Measurements from ENCODE around the gene TMIGD1.
A peak's percentile ranks its signal among the peaks of the same experiment; 100 is the strongest.
"Not testable (repeated sequence)": the region's sequence is repeated elsewhere in the genome, so short reads cannot be mapped to it uniquely, and the experiment has no call there.

TMIGD1 gene

DNA sequence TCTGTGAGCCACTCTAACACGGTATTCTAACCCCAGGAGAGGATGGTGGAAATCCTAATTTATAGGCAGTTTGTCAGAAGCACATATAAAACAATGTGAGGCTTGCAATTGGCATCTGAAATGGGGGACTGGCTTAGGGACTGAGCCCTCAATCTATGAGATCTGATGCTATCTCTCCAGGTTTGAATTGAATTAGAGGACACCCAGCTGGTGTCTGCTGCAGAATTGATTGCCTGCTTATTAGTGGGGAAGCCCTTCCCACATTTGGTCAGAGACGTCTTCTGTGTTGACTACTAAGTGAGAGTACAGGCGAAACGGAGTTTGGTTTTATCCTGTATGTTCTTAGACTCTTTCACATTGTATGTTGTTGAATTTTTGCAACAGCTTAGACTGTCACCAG is 13.6 kb upstream of the TMIGD1 start:
- H3K4me3 ChIP-seq (replicated peaks in 1 of 2; ENCODE audit: low read depth in 2 of 2, low read length in 2 of 2), result no peak overlapping the region
- TF ChIP-seq, protein P1, sequence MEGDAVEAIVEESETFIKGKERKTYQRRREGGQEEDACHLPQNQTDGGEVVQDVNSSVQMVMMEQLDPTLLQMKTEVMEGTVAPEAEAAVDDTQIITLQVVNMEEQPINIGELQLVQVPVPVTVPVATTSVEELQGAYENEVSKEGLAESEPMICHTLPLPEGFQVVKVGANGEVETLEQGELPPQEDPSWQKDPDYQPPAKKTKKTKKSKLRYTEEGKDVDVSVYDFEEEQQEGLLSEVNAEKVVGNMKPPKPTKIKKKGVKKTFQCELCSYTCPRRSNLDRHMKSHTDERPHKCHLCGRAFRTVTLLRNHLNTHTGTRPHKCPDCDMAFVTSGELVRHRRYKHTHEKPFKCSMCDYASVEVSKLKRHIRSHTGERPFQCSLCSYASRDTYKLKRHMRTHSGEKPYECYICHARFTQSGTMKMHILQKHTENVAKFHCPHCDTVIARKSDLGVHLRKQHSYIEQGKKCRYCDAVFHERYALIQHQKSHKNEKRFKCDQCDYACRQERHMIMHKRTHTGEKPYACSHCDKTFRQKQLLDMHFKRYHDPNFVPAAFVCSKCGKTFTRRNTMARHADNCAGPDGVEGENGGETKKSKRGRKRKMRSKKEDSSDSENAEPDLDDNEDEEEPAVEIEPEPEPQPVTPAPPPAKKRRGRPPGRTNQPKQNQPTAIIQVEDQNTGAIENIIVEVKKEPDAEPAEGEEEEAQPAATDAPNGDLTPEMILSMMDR (IDR thresholded peaks at IDR 0.05; ENCODE audit: low read depth, low read length), result no peak
- DNase-seq (ENCODE audit: low read depth in 2 of 2), result no peak

DNA sequence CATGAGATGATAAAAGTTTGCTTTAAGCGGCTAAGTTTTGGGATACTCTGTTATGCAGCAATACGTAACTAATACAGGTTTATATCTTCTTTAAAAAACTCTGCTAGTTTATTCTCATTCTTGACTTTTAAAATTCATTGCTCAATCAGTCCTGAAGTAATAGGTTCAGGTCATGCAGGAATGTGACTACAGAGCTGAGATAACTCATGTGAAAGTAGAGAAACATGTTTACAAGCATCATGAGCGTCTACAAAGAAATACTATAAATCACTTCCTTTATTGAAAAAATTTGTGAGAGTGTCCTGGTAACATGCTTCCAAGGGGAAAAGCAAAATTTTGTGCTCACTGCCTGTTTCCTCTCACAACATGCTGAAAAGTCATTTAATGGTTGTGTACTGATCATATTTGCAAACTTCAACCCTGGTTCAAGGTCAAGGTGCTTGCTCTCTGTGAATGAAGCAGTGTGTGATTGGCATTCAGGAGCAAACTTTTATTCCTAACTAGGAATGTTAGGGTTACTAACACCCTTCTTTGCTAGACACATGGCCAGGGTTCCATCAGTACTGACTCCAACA is 12.5 kb upstream of the TMIGD1 start:
- DNase-seq (ENCODE audit: low read depth in 2 of 2), result peak; percentile 35 to 39
- TF ChIP-seq, protein P1 (IDR thresholded peaks at IDR 0.05; ENCODE audit: low read depth, low read length), result no peak
- no peak overlapping the region for H3K4me3 ChIP-seq (replicated peaks in 1 of 2; ENCODE audit: low read depth in 2 of 2, low read length in 2 of 2)

DNA sequence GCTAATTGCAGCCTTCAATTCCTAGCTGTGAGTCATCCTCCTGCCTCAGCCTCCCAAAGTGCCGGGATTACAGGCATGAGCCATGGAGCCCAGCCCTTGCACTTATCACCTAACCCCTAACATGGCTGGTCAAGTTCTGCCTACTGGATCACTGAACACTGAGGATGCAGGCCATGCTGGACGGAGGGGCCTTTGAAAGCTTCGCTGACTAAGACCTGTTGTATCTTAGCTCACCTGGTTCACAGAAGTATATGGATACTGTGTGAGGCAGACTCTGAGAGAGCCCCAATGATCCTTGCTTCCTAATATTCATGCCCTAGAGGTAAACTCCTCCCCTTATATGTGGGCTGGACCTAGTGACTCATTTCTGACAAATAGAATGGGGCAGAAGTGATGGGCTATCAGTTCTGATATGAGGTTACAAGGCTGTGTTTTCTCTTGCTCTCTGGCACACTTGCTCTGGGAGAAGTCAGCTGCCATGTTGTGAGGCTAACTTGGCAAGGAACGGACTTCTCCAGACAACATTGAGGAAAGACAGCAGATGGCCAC is 11.7 kb upstream of the TMIGD1 start:
- no peak overlapping the region for H3K4me3 ChIP-seq (replicated peaks in 1 of 2; ENCODE audit: low read depth in 2 of 2, low read length in 2 of 2)
- TF ChIP-seq, protein P1 (IDR thresholded peaks at IDR 0.05; ENCODE audit: low read depth, low read length), result no peak
- peak in 1 of 2 donors; percentile 27 for DNase-seq (ENCODE audit: low read depth in 2 of 2)

DNA sequence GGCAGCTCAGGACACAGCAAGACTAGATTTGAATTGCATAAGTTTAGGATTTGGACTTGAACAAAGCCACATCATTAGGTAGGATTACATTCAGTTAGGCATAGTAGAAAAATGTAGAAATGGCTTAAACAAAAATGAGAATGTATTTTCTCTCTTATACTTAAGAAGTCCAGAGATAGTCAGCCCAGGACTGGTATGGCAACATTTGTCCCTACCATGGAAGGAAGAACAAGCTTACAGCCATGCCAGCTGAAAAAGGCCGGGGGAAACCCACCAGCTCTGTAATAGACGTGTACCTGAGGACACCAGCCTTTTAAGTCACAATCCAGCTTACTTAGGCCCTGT is 11.2 kb upstream of the TMIGD1 start:
- DNase-seq (ENCODE audit: low read depth in 2 of 2), result no peak
- no peak overlapping the region for H3K4me3 ChIP-seq (replicated peaks in 1 of 2; ENCODE audit: low read depth in 2 of 2, low read length in 2 of 2)
- TF ChIP-seq, protein P1 (IDR thresholded peaks at IDR 0.05; ENCODE audit: low read depth, low read length), result no peak

DNA sequence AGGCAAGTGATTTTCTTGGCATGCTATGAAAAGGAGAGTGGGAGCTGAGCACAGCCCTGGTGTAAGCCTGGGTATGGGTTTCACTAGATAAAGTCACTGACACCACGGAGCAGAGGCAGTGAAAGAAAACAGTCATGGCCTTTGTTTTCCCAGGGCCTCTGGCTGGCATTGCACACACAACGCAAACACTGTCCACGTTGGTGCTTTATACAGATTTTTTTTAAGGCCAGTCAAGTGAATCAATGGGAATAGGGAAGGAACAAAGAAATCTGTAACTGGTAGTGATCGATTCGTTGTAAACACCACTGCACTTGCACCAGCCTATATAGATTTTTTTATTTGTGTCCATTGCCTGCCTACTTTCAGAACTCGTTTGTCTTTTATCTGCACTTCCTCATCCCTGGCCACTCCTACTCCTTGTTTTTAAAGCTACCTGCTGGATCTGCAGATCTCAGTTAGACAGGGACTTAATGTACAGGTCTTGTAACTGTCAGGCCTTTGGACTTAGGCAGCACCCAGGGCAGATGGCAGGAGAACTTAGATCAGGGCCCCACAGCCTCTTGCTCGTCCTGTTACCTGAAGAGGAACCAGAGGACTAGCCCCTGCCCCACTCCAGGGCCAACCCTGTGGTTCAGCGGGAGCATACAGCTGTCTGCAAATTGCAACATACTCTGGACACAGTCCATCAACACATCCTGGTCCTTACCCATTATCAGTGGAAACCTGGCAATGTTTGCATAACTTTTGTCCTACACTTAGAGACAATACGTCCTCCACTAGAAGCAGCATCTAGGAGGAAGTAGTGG is 10.6 kb upstream of the TMIGD1 start:
- H3K4me3 ChIP-seq (replicated peaks in 1 of 2; ENCODE audit: low read depth in 2 of 2, low read length in 2 of 2), result no peak overlapping the region
- TF ChIP-seq, protein P1 (IDR thresholded peaks at IDR 0.05; ENCODE audit: low read depth, low read length), result no peak
- DNase-seq (ENCODE audit: low read depth in 2 of 2), result peak; percentile 83 to 97

DNA sequence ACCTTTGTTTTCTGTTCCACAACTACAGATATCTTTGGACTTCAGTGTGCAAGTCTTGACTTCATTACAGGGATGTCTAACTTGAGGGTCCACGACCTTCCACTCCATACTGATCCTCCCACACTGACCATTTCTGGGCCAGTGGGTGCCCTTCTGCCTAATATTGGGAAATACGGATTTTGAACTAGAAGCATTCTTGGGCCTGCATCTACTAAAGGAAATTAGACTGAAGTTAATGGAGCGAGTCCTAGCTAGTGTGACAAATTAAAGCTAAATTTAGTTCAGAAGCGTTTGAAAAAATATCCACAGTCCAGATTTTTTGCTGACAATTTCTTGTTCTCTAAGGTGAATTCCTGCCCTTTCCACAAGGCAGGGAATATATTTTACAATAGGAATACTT is 9.9 kb upstream of the TMIGD1 start:
- TF ChIP-seq, protein P1 (IDR thresholded peaks at IDR 0.05; ENCODE audit: low read depth, low read length), result no peak
- no peak overlapping the region for H3K4me3 ChIP-seq (replicated peaks in 1 of 2; ENCODE audit: low read depth in 2 of 2, low read length in 2 of 2)
- no peak for DNase-seq (ENCODE audit: low read depth in 2 of 2)

DNA sequence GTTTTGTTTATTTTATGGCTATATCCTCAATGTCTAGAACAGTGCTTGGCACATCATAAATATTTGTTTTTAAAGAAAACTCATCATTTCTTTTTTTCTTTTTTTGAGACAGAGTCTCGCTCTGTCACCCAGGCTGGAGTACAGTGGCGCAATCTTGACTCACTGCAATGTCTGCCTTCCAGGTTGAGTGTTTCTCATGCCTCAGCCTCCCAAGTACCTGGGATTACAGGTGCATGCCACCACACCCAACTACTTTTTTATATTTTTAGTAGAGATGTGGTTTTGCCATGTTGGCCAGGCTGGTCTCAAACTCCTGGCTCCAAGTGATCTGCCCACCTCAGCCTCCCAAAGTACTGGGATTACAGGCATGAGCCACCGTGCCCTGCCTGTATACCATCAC is 9.4 kb upstream of the TMIGD1 start:
- H3K4me3 ChIP-seq (replicated peaks in 1 of 2; ENCODE audit: low read depth in 2 of 2, low read length in 2 of 2); DNase-seq (ENCODE audit: low read depth in 2 of 2): not testable (repeated sequence)
